GM18868 (cell line): ENCODE data around the gene SCARB1.

Source experiments
- ATAC-seq: cut with Tn5 transposase; IDR thresholded peaks from one replicate; pipeline ENCODE4 v1.9.1; 2021; ENCODE audit warnings: mild to moderate bottlenecking, moderate library complexity; ENCODE audit not compliant: unreplicated experiment

SCARB1 gene

DNA sequence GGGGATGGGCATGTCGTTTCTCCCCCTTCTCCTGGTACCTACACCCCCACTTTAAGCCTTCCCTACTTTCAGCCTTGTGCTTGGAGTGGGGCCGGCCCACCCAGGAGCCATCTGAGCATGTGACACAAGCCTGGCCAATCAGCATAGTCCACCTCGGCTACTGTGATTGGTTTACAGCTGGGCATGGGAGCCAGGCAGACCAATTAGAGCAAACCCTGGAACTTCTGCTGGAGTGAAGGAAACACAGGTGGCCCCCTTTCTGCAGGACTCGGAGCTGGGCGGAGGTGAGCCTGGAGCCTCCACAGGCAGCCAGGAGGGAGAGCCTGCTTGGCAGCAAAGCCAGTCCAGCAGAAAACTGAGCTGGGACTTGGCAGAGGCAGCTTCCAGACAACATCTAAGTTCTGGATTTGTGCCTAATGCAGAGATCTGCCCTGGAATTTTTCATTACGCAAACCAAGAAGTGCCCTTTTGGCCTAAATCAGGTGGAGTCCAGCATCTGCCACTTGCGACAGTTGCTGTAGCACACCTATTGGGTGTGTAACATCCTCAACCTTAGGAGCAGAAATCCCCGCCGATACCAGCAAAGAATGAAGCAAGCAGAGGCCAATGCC is 59.5 kb downstream of the SCARB1 start:
- no peak for ATAC-seq

GRCh38 chr12:124802361-124802760 is 61.3 kb downstream of the SCARB1 start:
- no peak for ATAC-seq

DNA sequence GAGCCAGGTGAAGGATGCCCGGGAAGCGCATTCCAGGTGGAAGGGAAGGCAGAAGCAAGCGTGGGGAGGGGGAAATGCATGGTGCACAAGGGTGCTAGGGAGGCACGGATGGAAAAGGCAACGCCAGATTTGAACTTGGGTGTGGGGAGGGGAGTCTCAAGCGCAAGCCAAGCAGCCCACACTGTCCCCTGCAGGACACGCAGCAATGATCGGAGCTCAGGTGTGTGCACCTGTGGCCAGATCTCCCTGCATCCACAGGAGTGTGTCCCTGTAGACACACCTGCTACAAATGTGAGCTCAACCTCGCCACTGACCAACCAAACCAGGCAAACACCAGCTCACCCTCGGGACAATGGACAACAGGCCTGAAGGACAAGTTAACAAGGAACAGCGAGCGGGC is 63.2 kb downstream of the SCARB1 start:
- no peak for ATAC-seq

- ATAC-seq, result no peak
Measured at GRCh38 chr12:124797321-124797720, 66.3 kb downstream of the SCARB1 start.

- ATAC-seq, result peak; percentile 29
Measured at GRCh38 chr12:124796303-124796960, 67.2 kb downstream of the SCARB1 start.

DNA sequence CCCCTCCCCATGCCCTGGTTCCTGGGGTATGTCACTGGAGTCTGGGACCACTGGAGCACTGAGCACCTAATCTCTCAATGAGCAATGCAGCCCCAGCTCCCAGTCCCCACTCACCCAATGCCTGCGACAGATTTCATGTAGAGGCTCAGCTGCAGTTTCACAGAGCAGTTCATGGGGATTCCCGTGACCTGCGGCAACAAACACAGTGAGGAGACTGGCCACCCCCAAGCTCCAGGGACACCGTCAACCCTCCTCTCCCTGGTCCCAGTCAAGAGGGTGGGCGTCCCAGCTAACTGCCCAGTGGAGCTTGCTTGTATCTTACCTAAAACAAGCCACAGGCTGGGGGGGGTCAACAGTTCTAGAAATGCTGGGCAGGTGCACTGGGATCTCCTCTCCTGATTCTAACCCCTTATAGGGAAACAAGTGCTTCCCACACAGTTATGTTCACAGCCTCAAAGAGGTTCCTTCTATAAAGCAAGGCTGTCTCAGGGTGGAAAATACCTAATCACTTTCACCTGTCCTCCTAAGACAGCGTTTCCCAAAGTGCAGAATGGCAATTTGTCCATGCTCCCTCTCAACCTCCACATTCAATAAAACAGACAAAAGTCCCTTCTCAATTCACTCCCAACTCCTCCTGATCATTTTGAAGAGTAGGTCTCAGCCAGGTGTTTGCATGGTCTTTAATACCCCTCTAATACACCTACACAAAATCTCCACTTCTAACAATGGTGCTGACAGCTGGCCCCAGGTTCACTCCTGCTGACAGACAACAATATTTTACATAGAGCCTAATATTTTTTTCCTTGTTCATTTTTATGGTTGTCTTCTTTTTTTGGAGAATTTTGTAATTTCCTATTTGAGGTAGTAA is 68.3 kb downstream of the SCARB1 start:
- ATAC-seq, result peak; percentile 87

DNA sequence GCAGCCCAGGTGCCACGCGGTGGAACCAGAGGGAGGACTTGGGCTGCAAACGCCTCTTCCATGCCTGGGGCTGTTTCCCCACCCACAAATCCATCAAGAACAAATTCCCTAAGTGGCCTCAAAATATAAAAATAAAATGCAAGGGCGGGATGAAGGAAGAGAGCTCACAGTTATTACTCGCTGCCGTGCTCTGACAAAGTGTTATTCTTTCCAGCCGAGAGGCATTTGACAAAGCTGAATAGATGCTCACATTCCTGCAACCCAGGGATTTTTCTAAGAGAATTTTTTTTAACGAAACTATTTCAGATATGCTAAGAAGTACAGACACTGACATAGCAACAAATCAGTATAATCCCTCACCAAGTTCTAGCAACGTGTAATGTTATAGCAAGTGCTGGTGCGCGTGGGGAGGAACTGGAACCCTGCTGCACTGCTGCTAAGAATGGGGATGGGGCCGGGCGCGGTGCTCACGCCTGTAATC is 70.7 kb downstream of the SCARB1 start:
- ATAC-seq, result no peak

- ATAC-seq, result no peak
Measured at GRCh38 chr12:124792156-124792555, 71.5 kb downstream of the SCARB1 start.

- ATAC-seq, result no peak
Measured at GRCh38 chr12:124790650-124791400, 72.8 kb downstream of the SCARB1 start.

- no peak for ATAC-seq
Measured at GRCh38 chr12:124788936-124789555, 74.6 kb downstream of the SCARB1 start.

- ATAC-seq, result no peak
Measured at GRCh38 chr12:124786061-124786964, 77.4 kb downstream of the SCARB1 start.

GRCh38 chr12:124784871-124785572 is 78.6 kb downstream of the SCARB1 start:
- no peak for ATAC-seq

- ATAC-seq, result no peak
Measured at GRCh38 chr12:124783087-124783486, 80.6 kb downstream of the SCARB1 start.

DNA sequence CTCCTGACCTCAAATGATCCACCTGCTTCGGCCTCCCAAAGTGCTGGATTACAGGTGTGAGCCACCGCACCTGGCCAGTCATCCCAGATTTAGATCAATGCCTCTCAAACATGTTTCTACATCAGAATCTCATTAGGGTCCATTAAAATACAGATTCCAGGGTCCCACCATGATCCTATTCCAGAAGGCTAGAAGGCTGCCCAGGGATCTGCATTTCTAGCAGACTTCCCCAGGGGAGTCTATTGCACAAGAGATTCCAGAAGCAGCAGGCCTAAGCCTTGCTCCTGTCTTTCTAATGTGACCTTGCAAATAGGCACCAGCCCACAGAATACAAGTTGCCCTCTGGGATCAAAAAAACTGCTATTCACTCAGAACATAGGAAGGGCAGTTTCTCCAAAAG is 81.5 kb downstream of the SCARB1 start:
- ATAC-seq, result no peak

DNA sequence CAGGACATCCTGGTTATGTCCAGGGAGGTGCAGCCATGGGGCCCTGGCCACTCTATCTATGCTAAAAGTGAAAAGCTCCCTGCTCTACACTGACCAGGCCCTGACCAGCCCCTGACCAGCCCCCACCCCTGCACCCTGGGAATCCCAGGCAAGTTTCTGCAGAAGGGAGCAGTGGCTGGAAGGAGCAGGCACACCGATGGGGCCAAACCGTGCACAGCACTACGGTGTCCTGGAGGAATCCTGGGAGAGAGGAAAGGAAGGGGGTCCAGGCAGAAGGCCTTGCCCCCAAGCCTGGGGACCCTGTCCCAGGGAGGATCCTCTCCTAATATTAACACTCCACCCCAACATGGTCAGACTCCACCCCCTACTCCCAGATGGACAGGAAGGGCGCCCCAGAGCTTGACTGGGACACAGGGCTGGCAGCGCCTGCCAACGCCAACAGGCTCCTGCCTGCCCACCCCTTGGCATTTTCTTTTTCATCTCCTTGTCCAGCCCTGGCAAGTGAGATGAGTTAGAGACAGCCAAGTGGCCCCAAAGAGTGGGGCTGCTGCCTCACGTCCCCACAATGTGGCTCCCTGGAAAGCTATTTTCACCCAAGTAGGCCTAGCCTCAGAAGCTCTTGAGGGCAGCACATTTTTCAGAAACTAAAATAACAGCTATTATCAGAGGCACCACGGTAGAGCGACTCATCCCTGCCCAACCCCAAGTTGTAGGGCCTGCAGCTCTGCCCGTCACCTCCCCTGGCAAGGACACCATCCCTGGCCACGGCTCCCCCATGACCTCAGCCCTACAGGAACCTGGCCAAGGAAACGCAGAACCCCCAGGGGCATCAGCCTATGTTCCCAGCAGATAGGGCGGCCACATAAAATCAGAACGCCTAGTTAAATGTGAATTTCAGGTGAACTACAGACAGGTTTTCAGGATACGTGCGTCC is 82.6 kb downstream of the SCARB1 start:
- no peak for ATAC-seq

GRCh38 chr12:124780336-124780735 is 83.3 kb downstream of the SCARB1 start:
- no peak for ATAC-seq

DNA sequence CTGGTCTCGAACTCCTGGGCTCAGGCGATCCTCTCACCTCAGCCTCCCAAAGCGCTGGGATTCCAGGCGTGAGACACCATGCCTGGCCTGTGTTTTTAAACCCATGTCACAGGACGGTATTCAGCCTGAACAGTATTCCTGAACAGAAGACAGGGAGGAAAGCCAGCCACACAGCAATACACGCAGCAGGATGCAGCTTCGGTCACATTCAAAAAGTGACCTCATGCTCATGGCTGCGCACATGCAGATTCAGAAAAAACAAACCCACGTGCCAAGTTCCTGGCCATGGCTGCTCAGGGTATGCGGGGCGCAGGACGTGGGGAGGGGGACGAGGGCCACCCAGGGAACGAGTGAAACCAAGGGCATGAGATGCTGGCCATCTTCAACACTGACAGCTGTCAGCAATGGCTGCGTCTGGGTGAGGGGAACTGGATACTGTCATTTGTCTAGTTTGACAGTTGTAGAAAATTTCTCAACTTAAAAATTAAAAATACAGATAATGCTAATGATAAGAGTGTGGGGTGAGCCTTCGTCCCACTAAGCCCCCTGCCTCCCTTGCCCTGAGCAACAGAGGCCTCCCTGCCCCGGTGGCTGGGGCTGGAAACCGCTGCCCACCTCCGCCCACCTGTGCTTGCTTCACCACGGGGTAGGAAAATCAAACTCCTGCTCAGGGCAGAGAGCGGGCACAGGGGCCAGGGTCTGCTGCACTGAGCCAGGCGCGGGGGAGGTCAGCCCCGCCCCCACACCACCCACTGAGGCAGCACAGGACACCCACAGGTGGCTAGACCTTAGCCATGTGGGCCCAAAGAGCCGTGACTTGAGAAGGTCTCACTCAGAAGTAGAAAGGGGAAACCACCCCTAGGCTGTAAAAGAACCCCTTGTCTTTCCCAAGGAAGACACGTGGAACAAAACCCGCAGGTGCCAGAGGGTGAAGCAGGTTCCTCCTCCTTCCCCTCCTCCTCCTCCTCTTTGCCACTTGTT is 84.2 kb downstream of the SCARB1 start:
- ATAC-seq, result peak; percentile 67
